Measurements from ENCODE around the gene GXYLT2.

Gene GXYLT2

DNA sequence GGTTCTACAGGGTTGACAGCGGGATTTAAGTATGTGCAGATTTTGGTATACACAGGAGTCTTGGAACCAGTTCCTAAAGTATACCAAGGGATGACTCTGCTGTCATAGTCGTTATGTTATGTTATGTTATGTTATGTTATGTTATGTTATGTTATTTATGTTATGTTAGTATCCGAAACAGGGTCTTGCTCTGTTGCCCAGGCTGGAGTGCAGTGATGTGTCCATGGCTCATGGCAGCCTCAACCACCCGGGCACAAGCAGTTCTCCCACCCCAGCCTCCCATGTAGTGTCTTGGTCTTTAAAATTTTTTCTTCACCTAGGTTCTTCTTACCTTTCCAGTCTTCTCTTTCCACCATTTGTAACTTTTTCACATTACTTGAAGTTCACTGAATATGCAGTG is 130.5 kb downstream of the GXYLT2 start:
- DNase-seq (ENCODE audit: low spot score) = no peak

DNA sequence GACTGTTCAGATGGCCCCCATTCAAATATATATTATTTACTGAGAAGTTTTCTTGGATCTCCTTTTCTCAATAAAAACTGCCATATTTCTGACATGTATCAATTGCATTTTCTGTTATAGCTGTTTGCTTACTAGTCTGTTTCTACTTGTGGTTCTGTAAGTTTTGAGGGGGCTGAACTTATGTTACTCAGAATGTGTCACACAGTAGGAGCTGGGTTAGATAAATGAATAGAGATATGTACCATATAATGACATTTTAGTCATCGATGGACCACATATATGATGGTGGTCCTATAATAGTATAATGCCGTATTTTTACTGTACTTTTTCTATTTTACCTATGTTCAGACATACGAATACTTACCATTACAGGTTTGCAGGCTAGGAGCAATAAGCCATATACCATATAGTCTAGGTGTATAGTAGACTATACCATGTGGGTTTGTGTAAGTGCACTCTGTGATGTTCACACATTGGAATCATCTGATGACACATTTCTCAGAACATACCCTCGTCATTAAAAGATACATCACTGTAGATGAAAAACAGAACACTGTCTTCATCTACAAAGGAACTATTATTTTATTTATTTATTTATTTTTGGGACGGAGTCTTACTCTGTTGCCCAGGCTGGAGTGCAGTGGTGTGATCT is 131.1 kb downstream of the GXYLT2 start:
- no peak for DNase-seq (ENCODE audit: low spot score)

DNA sequence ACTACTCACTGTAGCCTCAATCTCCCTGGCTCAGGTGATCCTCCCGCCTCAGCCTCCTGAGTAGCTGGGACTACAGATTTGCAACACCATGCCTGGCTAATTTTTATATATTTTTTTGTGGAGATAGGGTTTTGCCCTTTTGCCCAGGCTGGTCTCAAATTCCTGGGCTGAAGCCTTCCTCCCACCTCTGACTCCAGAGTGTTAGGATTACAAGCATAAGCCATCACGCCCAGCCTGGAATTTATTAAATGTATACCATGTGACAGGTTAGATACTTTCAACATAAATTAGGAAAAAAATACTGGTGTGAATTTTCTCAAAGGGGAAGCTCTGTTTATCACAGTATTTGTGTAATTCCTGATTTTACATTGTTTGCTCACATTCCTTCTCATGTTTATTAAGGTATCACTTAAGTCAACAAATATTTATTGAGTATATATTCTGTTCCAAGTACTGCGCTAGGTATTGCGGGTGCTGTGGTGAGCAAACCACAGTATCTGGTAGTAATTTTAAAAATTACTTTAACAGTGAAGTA is 133.5 kb downstream of the GXYLT2 start:
- DNase-seq (ENCODE audit: low spot score) = no peak

DNA sequence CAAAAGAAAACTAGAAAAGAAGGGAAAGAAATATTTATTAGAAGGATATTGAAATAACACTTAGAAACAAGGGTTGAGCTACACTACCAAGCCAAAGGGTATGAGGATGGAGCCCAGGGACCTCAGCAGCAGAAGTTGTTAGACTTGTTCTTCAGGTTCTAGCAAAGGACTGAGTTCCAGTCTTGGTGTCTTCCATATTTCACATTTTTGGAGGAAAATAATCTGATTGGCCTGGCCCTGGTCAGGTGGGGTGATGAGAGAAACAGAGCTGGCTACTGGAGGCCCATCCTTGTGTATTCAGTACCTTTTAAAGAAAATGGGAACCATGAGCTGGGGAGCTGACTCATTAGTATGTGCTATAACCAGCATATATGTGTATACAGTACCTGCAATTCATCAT is 137.0 kb downstream of the GXYLT2 start:
- DNase-seq (ENCODE audit: low spot score) = peak; percentile 17

DNA sequence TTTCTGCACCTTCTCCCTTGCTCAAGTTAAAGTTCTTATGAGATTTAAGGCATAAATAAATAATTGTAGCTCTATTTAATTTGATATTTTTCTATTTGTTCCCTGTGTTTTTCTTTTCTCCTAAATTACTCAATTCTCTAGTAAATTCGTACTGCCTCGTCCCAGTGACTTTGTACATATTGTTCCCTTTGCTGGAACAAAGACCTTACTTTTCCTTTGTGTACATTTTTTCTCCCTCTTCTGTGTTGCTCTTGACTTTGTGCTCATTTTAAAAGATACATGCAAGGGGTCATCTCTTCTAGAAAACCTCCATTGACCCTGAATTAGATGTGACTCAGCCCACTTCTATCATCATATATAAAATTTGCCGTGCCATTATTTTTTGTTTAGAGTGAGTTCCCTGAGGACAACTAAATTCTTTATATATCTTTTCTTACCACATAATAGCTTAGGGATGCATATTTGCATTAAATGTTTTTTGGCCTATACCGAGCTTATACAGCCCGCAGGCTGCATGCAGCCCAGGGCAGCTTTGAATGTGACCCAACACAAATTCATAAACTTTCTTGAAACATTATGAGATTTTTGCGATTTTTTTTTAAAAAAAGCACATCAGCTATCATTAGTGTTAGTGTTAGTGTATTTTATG is 138.4 kb downstream of the GXYLT2 start:
- no peak for DNase-seq (ENCODE audit: low spot score)
